ENCODE data around the gene ELSPBP1. TPM values are rescaled to one million over a fixed set of nuclear protein-coding genes. Genes with fewer than 3 reads are reported as not detected.

The ELSPBP1 gene
- total RNA-seq, 2 experiments from 2014 or later = not detected

Other genes starting within 250 kb of the ELSPBP1 start
- gene NOP53, start 249.1 kb upstream of the ELSPBP1 start, total RNA-seq = 100 to 1,000 TPM; 317 to 374 TPM
- 100 to 1,000 TPM; 150 to 178 TPM for gene SELENOW, start 215.9 kb upstream of the ELSPBP1 start, total RNA-seq
- gene TPRX1, start 190.1 kb upstream of the ELSPBP1 start, total RNA-seq = not detected
- gene CRX, start 172.7 kb upstream of the ELSPBP1 start, total RNA-seq = not detected
- gene TPRX2, start 135.4 kb upstream of the ELSPBP1 start, total RNA-seq = not detected
- gene SULT2A1, start 108.3 kb upstream of the ELSPBP1 start, total RNA-seq = not detected
- not detected for gene BSPH1, start 2.5 kb upstream of the ELSPBP1 start, total RNA-seq
- not detected for gene CABP5, start 49.4 kb downstream of the ELSPBP1 start, total RNA-seq
- 10 to 100 TPM; 11.5 to 12.4 TPM for gene PLA2G4C, start 116.2 kb downstream of the ELSPBP1 start, total RNA-seq
- gene LIG1, start 175.7 kb downstream of the ELSPBP1 start, total RNA-seq = 100 to 1,000 TPM; 193 to 194 TPM
- 10 to 100 TPM in 1 of 2 experiments, 1 to 10 TPM in 1; 7.4 to 10.9 TPM for gene ZSWIM9, start 176.0 kb downstream of the ELSPBP1 start, total RNA-seq